CD4-positive, alpha-beta memory T cell (primary cell): Measurements from ENCODE around the gene CAVIN3. TPM values are rescaled to one million over a fixed set of nuclear protein-coding genes. Genes with fewer than 3 reads are reported as not detected.
A peak's percentile ranks its signal among the peaks of the same experiment; 100 is the strongest.

ENCODE experiments used
- CTCF ChIA-PET: fragments of 350-600 bp; sonication (Branson Sonifier 250); formaldehyde crosslinking; loops from one replicate; lab custom pipeline; 2021; ENCODE audit warnings: inconsistent platforms; ENCODE audit not compliant: partially characterized antibody; lab: Charles Lee
- POLR2A ChIA-PET: fragments of 350-600 bp; sonication (Branson Sonifier 250); formaldehyde crosslinking; loops from one replicate; lab custom pipeline; 2021; ENCODE audit not compliant: partially characterized antibody; lab: Charles Lee
- DNase-seq, 5 donors: peaks; one replicate each; pipeline versions ENCODE4 v3.0.0 to v3.0.0-alpha.2; 2020 to 2022; ENCODE audit warnings: mixed read lengths in 1 of 5
- H3K27ac ChIP-seq: one replicate; pipeline ENCODE4 v1.7.0; 2013; ENCODE audit warnings: low read depth, low read length
- H3K27me3 ChIP-seq: 2 replicates; pipeline ENCODE4 v1.7.0; 2013; ENCODE audit warnings: mild to moderate bottlenecking, low read length, moderate library complexity; ENCODE audit not compliant: insufficient read depth
- H3K36me3 ChIP-seq: 2 replicates; pipeline ENCODE4 v1.7.0; 2013; ENCODE audit warnings: mild to moderate bottlenecking, low read length, moderate library complexity; ENCODE audit not compliant: insufficient read depth
- H3K4me1 ChIP-seq: 2 replicates; pipeline ENCODE4 v1.7.0; 2013; ENCODE audit warnings: mild to moderate bottlenecking, low read length, moderate library complexity; ENCODE audit not compliant: insufficient read depth
- H3K4me3 ChIP-seq, 2 donors: one replicate each; pipeline ENCODE4 v1.7.0; 2013; ENCODE audit warnings: low read length in 2 of 2, mild to moderate bottlenecking in 1 of 2
- H3K9me3 ChIP-seq, 2 donors: one replicate each; pipeline ENCODE4 v1.7.0; 2013; ENCODE audit warnings: low read length in 2 of 2, control low read depth in 1 of 2; ENCODE audit not compliant: control insufficient read depth in 1 of 2
- H3K27ac Mint-ChIP-seq, 7 donors: one replicate each; pipeline ENCODE4 v1.8.0; 2020 to 2021; ENCODE audit warnings: mixed read lengths in 7 of 7, mild to moderate bottlenecking in 6 of 7, inconsistent platforms in 3 of 7, moderate library complexity in 3 of 7
- H3K27me3 Mint-ChIP-seq, 2 donors: one replicate each; pipeline ENCODE4 v1.8.0; 2020 to 2021; ENCODE audit warnings: mixed read lengths in 2 of 2
- H3K36me3 Mint-ChIP-seq, 2 donors: one replicate each; pipeline ENCODE4 v1.8.0; 2020 to 2021; ENCODE audit warnings: mixed read lengths in 2 of 2, inconsistent platforms in 1 of 2, mild to moderate bottlenecking in 1 of 2
- H3K4me1 Mint-ChIP-seq, 4 donors: one replicate each; pipeline ENCODE4 v1.8.0; 2020 to 2021; ENCODE audit warnings: mixed read lengths in 4 of 4, mild to moderate bottlenecking in 1 of 4
- H3K4me3 Mint-ChIP-seq, 8 donors: one replicate each; pipeline ENCODE4 v1.8.0; 2020 to 2021; ENCODE audit warnings: mixed read lengths in 8 of 8, mild to moderate bottlenecking in 7 of 8, moderate library complexity in 6 of 8, inconsistent platforms in 3 of 8
- H3K9me3 Mint-ChIP-seq, 8 donors: one replicate each; pipeline ENCODE4 v1.8.0; 2020 to 2021; ENCODE audit warnings: mixed read lengths in 8 of 8, mild to moderate bottlenecking in 5 of 8, inconsistent platforms in 3 of 8, moderate library complexity in 1 of 8
- intact Hi-C: fragments of 100-400 bp; cut with micrococcal nuclease; formaldehyde crosslinking; loops from one replicate; pipeline ENCODE4 v1.15.1; 2023
- polyA plus RNA-seq, 2 donors: library from polyadenylated mRNA; unstranded; fragments of 300-500 nt; fragmentation: Illumina TruSeq; gene quantifications; one replicate each; pipeline ENCODE4 v1.2.3, GENCODE V29; 2021
- total RNA-seq, 2 experiments: library from RNA; stranded (reverse); gene quantifications; one replicate each; pipeline ENCODE4 v1.2.3, GENCODE V29; 2021

Gene CAVIN3
- total and polyA plus RNA-seq, 4 experiments from 2014 or later, result 0.36 to 0.70 TPM; not detected in 2

- Mint-ChIP-seq H3K36me3 (no peaks in the 10 kb centered on the region), H3K27ac (no peak overlapping the region), H3K4me1 (peaks cover 0 to 3% (median 0%) of the 10 kb centered on the region in 4 donors), H3K9me3 (peaks cover 0 to 2% (median 0%) of the 10 kb centered on the region in 8 donors), H3K27me3 (peaks cover 9% of the 10 kb centered on the region in 2 donors), H3K4me3 (no peak overlapping the region)
- intact Hi-C loops, result no loop called here
- H3K27ac ChIP-seq, result no peak overlapping the region
- no peaks in the 10 kb centered on the region for H3K4me1 ChIP-seq
- H3K9me3 ChIP-seq, result no peaks in the 10 kb centered on the region
- ChIA-PET CTCF (interaction anchor here (1.0 to 1.7 kb wide), 5 partner anchors 9 to 36 kb away, joined by 3 to 7 read pairs (median 4); no protein-coding TSS in a partner anchor), POLR2A (no interaction called here)
- no peaks in the 10 kb centered on the region for H3K27me3 ChIP-seq
- H3K36me3 ChIP-seq, result no peaks in the 10 kb centered on the region
- DNase-seq, result no peak
- no peak overlapping the region for H3K4me3 ChIP-seq
These were observed 6.7 kb upstream of the CAVIN3 start for GRCh38 chr11:6326985-6327384.

GRCh38 chr11:6326303-6326702 lies 6.0 kb upstream of the CAVIN3 start:
- peaks cover 0 to 7% (median under 1%) of the 10 kb centered on the region in 4 donors for H3K4me1 Mint-ChIP-seq
- no peaks in the 10 kb centered on the region for H3K36me3 ChIP-seq
- H3K9me3 ChIP-seq, result no peaks in the 10 kb centered on the region
- H3K4me3 Mint-ChIP-seq, result no peak overlapping the region
- ChIA-PET POLR2A (no interaction called here), CTCF (interaction anchor here (1.6 to 1.7 kb wide), 2 partner anchors 9 to 10 kb away, joined by 4 to 7 read pairs; no protein-coding TSS in a partner anchor)
- peaks cover 12 to 15% of the 10 kb centered on the region in 2 donors for H3K27me3 Mint-ChIP-seq
- no peak overlapping the region for H3K4me3 ChIP-seq
- no peaks in the 10 kb centered on the region for H3K4me1 ChIP-seq
- DNase-seq, result no peak
- H3K27ac Mint-ChIP-seq, result no peak overlapping the region
- no peaks in the 10 kb centered on the region for H3K36me3 Mint-ChIP-seq
- peaks cover 0 to 2% (median 0%) of the 10 kb centered on the region in 8 donors for H3K9me3 Mint-ChIP-seq
- H3K27me3 ChIP-seq, result no peaks in the 10 kb centered on the region
- intact Hi-C loops, result no loop called here
- H3K27ac ChIP-seq, result no peak overlapping the region

GRCh38 chr11:6323291-6323905 lies 3.1 kb upstream of the CAVIN3 start:
- Histone ChIP-seq H3K4me1 (peaks cover 6% of the 10 kb centered on the region), H3K27me3 (peaks cover 9% of the 10 kb centered on the region), H3K36me3 (no peaks in the 10 kb centered on the region), H3K27ac (no peak overlapping the region), H3K9me3 (no peaks in the 10 kb centered on the region), H3K4me3 (no peak overlapping the region)
- Mint-ChIP-seq H3K27ac (no peak overlapping the region), H3K4me3 (no peak overlapping the region), H3K36me3 (no peaks in the 10 kb centered on the region), H3K9me3 (peaks cover 0 to 2% (median 0%) of the 10 kb centered on the region in 8 donors), H3K27me3 (peaks cover 25 to 27% of the 10 kb centered on the region in 2 donors), H3K4me1 (peaks cover 4 to 25% (median 10%) of the 10 kb centered on the region in 4 donors)
- ChIA-PET POLR2A (no interaction called here), CTCF (no interaction called here)
- intact Hi-C loops, result no loop called here
- DNase-seq, result no peak

GRCh38 chr11:6321961-6322362 lies 1.7 kb upstream of the CAVIN3 start:
- Mint-ChIP-seq H3K27me3 (peaks cover 28 to 36% of the 10 kb centered on the region in 2 donors), H3K27ac (no peak overlapping the region), H3K4me1 (peaks cover 4 to 28% (median 10%) of the 10 kb centered on the region in 4 donors), H3K9me3 (peaks cover 0 to 2% (median 0%) of the 10 kb centered on the region in 8 donors), H3K4me3 (peak overlapping the region in 3 of 8 donors; percentile 13 to 63 (median 30)), H3K36me3 (no peaks in the 10 kb centered on the region)
- DNase-seq, result no peak
- intact Hi-C loops, result no loop called here
- Histone ChIP-seq H3K36me3 (no peaks in the 10 kb centered on the region), H3K27ac (no peak overlapping the region), H3K27me3 (peaks cover 11% of the 10 kb centered on the region), H3K4me3 (no peak overlapping the region), H3K4me1 (peaks cover 6% of the 10 kb centered on the region), H3K9me3 (no peaks in the 10 kb centered on the region)
- CTCF ChIA-PET, result no interaction called here
- POLR2A ChIA-PET, result no interaction called here

- peaks cover 0 to 2% (median 0%) of the 10 kb centered on the region in 8 donors for H3K9me3 Mint-ChIP-seq
- ChIA-PET POLR2A (no interaction called here), CTCF (no interaction called here)
- peaks cover 12% of the 10 kb centered on the region for H3K27me3 ChIP-seq
- H3K9me3 ChIP-seq, result no peaks in the 10 kb centered on the region
- H3K36me3 ChIP-seq, result no peaks in the 10 kb centered on the region
- no peak for DNase-seq
- H3K4me3 ChIP-seq, result no peak overlapping the region
- H3K27ac Mint-ChIP-seq, result peak overlapping the region in 2 of 7 donors; percentile 31 to 50
- H3K4me1 Mint-ChIP-seq, result peaks cover 4 to 28% (median 10%) of the 10 kb centered on the region in 4 donors
- H3K27me3 Mint-ChIP-seq, result peaks cover 30 to 38% of the 10 kb centered on the region in 2 donors
- H3K4me3 Mint-ChIP-seq, result peak overlapping the region in 2 of 8 donors; percentile 78 to 87
- intact Hi-C loops, result no loop called here
- H3K36me3 Mint-ChIP-seq, result no peaks in the 10 kb centered on the region
- H3K27ac ChIP-seq, result no peak overlapping the region
- peaks cover 6% of the 10 kb centered on the region for H3K4me1 ChIP-seq
These were observed 1.1 kb upstream of the CAVIN3 start for GRCh38 chr11:6321356-6321755.

GRCh38 chr11:6319704-6320410 lies 444 bp downstream of the CAVIN3 start:
- Mint-ChIP-seq H3K27me3 (peaks cover 38 to 42% of the 10 kb centered on the region in 2 donors), H3K36me3 (no peaks in the 10 kb centered on the region), H3K9me3 (peaks cover 0 to 2% (median 0%) of the 10 kb centered on the region in 8 donors), H3K4me1 (peaks cover 4 to 28% (median 14%) of the 10 kb centered on the region in 4 donors), H3K27ac (no peak overlapping the region), H3K4me3 (peak overlapping the region in 7 of 8 donors; percentile 9 to 87 (median 46))
- ChIA-PET POLR2A (no interaction called here), CTCF (interaction anchor here (1.1 kb wide), 1 partner anchor 43 kb away, joined by 3 read pairs; no protein-coding TSS in a partner anchor)
- intact Hi-C loops, result no loop called here
- Histone ChIP-seq H3K27me3 (peaks cover 12% of the 10 kb centered on the region), H3K36me3 (no peaks in the 10 kb centered on the region), H3K4me3 (no peak overlapping the region), H3K9me3 (no peaks in the 10 kb centered on the region), H3K27ac (no peak overlapping the region), H3K4me1 (peaks cover 11% of the 10 kb centered on the region)
- DNase-seq, result peak in 1 of 5 donors; percentile 4
